ENCODE results near the gene PDGFB. TPM values are rescaled to one million over a fixed set of nuclear protein-coding genes. Genes with fewer than 3 reads are reported as not detected.

PDGFB gene
- total and polyA plus RNA-seq, 2 of the 4 experiments (the other 2 are of a cell fraction) = 0.07 TPM; not detected in 1

DNA sequence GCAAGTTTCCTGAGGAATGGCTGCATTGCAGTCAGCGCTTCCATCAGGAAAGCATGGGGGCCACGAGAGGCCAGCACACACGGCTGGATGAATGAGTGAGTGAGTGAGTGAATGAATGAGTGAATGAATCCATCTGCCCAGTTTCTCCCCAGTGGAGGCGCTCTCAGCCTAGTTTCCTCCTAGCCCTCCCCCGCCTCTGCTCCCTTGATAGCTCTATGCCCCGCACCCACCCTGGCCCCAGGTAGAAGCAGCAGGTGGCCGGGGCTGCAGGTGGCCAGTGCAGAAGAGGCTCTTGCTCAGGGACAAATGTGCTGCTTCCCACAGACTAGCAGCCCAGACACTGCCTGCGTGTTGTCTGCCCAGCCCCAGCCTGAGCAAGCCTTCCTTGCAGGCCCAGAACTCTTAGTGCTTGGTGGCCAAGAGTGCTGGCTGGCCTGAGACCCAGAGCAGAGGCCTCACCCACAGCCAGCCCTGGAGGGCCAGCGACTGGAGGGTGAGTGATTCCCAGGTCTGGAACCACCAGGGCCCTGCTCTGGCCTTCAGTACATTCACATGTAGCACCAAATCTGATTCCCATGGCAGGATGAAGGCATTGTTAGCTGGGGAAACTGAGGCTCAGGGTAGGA lies 31.1 kb upstream of the PDGFB start:
- no peaks in the 10 kb centered on the region for H3K36me3 ChIP-seq (ENCODE audit: control insufficient read depth, insufficient read depth, low read length)
- 90% methylated on average over 3 of the region's 9 CpGs; no CpG with 5 or more reads in 1 of the 2 experiments for WGBS, 2 experiments (ENCODE audit: extremely low coverage in 2 of 2, insufficient read length in 1 of 2)
- H2AK5ac ChIP-seq (ENCODE audit: low read depth, low read length) = peak overlapping the region; percentile 81; the same call in 1 of the 2 replicates
- H3K9me3 ChIP-seq (ENCODE audit: control insufficient read depth, insufficient read depth, low read length) = peaks cover 6% of the 10 kb centered on the region
- peaks cover 0 to 9% of the 10 kb centered on the region in 2 experiments; a peak in 1 of 4 replicates for H3K79me1 ChIP-seq (ENCODE audit: low read depth in 1 of 2, low read length in 2 of 2)
- H3K18ac ChIP-seq (ENCODE audit: low read depth, low read length) = no peak overlapping the region
- H2BK15ac ChIP-seq (ENCODE audit: low read depth, low read length) = peak overlapping the region; percentile 40; the same call in 1 of the 3 replicates
- no peak overlapping the region for H3K27ac ChIP-seq (ENCODE audit: insufficient read depth, low read length)
- no peak overlapping the region for H2BK5ac ChIP-seq (ENCODE audit: low read depth, low read length, poor library complexity, severe bottlenecking)
- DNase-seq (no peak), ATAC-seq (ENCODE audit: low read depth) (no peak)
- H2BK20ac ChIP-seq (ENCODE audit: low read depth, low read length) = peak overlapping the region; percentile 75
- H3K56ac ChIP-seq (ENCODE audit: extremely low read depth, insufficient read depth, low read length) = no peak overlapping the region
- ChIA-PET CTCF (no interaction called here), POLR2A (ENCODE audit: unreplicated experiment) (no interaction called here)
- H3K14ac ChIP-seq (replicated peaks; ENCODE audit: low read depth, low read length) = 0 out of 2 replicates have a peak overlapping the region, but pooled peaks have one; percentile 20
- peak overlapping the region; percentile 70 for H3K4ac ChIP-seq (ENCODE audit: low read depth, low read length)
- in situ Hi-C loops (cut with MboI; ENCODE audit: low sequenced_read_pairs) (no loop called here), dilution Hi-C loops (cut with HindIII; ENCODE audit: low sequenced_read_pairs, unreplicated experiment) (no loop called here), intact Hi-C loops (cut with micrococcal nuclease) (no loop called here)
- H3K4me2 ChIP-seq (ENCODE audit: low read depth, low read length) = no peak overlapping the region
- peaks cover 10% of the 10 kb centered on the region for H3K4me1 ChIP-seq (ENCODE audit: control insufficient read depth, insufficient read depth, low read length)
- no peak overlapping the region for H4K5ac ChIP-seq (ENCODE audit: low read depth, low read length)
- no peak overlapping the region for H2AFZ ChIP-seq (replicated peaks; ENCODE audit: low read length, poor library complexity)
- peaks cover 15% of the 10 kb centered on the region; the same call in 1 of the 2 replicates for H3K9me1 ChIP-seq (ENCODE audit: insufficient read depth, low read length)
- H3K9ac ChIP-seq (ENCODE audit: low read depth, low read length) = no peak overlapping the region
- peak overlapping the region in 1 of 2 experiments; percentile 37; a peak in 2 of 4 replicates for H4K8ac ChIP-seq (ENCODE audit: low read depth in 2 of 2, low read length in 2 of 2)
- peak overlapping the region; percentile 90 for H2BK120ac ChIP-seq (ENCODE audit: low read depth, low read length)
- no peak overlapping the region for H3K23ac ChIP-seq (ENCODE audit: low read depth, low read length)
- peak overlapping the region; percentile 23; the same call in 1 of the 2 replicates for H4K91ac ChIP-seq (ENCODE audit: insufficient read depth, low read depth, low read length)
- H3K4me3 ChIP-seq (ENCODE audit: insufficient read depth, low read depth, low read length) = no peak overlapping the region
- no peaks in the 10 kb centered on the region for H3K27me3 ChIP-seq (ENCODE audit: control insufficient read depth, insufficient read depth, low read length)
- TF ChIP-seq NFE2L2 (IDR thresholded peaks at IDR 0.05; ENCODE audit: low read depth, low read length) = no peak
- TF ChIP-seq SMC3 (IDR thresholded peaks at IDR 0.05; ENCODE audit: low read depth, low read length) = no peak
- TF ChIP-seq CEBPB (IDR thresholded peaks at IDR 0.05; ENCODE audit: low read depth, low read length) = no peak
- TF ChIP-seq FOS (IDR thresholded peaks at IDR 0.05; ENCODE audit: low read depth, low read length) = no peak
- no peak for TF ChIP-seq MAFK (IDR thresholded peaks at IDR 0.05; ENCODE audit: low read depth, low read length)
- no peak for TF ChIP-seq RCOR1 (IDR thresholded peaks at IDR 0.05; ENCODE audit: insufficient replicate concordance, low read length)
- TF ChIP-seq, protein P1, sequence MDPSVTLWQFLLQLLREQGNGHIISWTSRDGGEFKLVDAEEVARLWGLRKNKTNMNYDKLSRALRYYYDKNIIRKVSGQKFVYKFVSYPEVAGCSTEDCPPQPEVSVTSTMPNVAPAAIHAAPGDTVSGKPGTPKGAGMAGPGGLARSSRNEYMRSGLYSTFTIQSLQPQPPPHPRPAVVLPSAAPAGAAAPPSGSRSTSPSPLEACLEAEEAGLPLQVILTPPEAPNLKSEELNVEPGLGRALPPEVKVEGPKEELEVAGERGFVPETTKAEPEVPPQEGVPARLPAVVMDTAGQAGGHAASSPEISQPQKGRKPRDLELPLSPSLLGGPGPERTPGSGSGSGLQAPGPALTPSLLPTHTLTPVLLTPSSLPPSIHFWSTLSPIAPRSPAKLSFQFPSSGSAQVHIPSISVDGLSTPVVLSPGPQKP (IDR thresholded peaks at IDR 0.05; ENCODE audit: borderline replicate concordance, low read depth, low read length) = no peak
- TF ChIP-seq BHLHE40 (IDR thresholded peaks at IDR 0.05; ENCODE audit: low read depth, low read length) = no peak
- TF ChIP-seq POLR2A (IDR thresholded peaks at IDR 0.05; ENCODE audit: low read depth, low read length) = no peak
- no peak for TF ChIP-seq RFX5 (IDR thresholded peaks at IDR 0.05; ENCODE audit: low read depth, low read length)
- peaks cover 8% of the 10 kb centered on the region for H4K20me1 ChIP-seq (ENCODE audit: insufficient read depth, low read length)
- peak overlapping the region; percentile 63 for H2AK9ac ChIP-seq (replicated peaks; ENCODE audit: low read depth, low read length, poor library complexity)
- no TSS peak for BruUV-seq (replicated peaks)

Measured in IMR-90 (cell line).